NCI-H146 treated with DMSO at 0.1 percent for 48 hours (cell line): ENCODE measurements around the gene TPST2.

Experiments used
- DNase-seq: peaks from one replicate; lab custom pipeline; 2025; ENCODE audit not compliant: unreplicated experiment; lab: John Stamatoyannopoulos, UW

TPST2 gene

GRCh38 chr22:26610996-26611395, 21.1 kb upstream of the TPST2 start:
- no peak for DNase-seq

- DNase-seq: no peak
Measured at GRCh38 chr22:26610072-26610958, 20.4 kb upstream of the TPST2 start.

DNA sequence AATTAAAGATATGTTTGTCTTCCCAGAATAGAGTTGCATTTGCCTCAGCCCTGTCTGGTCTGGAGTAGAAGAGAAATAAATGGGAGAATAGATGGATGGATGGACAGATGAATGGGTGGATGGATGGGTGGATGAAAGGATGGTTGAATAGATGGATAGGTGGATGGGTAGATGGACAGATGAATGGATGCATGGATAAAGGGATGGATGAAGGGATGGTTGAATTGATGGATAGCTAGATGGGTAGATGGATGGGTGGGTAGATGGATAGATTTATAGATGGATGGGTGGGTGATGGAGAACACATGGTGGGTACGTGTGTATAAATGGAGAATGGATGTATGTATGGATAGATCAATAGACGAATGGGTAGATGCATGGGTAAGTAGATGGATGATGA, 19.4 kb upstream of the TPST2 start:
- no peak for DNase-seq

DNA sequence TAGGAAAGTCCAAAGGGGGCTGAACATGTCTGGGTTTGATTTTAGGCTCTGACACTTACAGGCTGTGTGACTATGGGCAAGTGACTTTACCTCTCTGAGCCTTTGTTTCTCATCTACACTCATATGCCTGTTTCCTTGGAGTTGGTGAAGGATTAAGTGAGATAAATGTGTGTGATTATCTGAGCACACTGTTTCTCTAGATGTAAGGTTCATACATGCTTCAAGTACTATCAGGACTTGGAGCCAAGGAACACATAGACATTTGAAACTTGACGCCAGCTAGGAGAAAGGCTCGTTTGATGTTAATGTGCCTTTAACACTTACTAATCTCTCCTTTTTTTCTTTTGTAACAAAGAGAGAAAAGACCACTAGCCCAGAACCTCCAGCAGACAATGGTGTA, 18.2 kb upstream of the TPST2 start:
- DNase-seq: no peak

GRCh38 chr22:26606611-26607010, 16.7 kb upstream of the TPST2 start:
- DNase-seq: no peak

GRCh38 chr22:26604368-26604767, 14.4 kb upstream of the TPST2 start:
- no peak for DNase-seq

GRCh38 chr22:26602127-26602526, 12.2 kb upstream of the TPST2 start:
- no peak for DNase-seq

DNA sequence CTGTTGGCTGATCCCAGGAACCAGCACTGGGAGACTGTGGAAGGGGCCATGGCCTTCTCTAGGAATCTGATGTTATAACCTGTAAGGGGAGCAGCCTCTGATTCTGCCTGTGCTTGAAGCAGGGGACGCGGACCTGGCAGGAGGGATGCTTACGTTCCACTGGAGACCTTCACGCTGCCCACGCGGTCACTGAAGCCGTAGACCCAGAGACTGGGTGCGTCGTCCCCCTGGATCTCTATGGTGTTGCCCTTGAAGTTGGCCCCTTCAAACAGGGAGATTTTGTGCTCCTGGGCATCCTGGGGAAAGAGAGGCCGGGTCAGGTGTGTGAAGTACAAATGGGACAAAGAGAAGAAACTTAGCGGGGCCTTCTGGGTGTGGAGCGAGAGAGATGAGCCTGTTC, 11.8 kb upstream of the TPST2 start:
- no peak for DNase-seq

- no peak for DNase-seq
Measured at GRCh38 chr22:26599505-26599904, 9.6 kb upstream of the TPST2 start.

DNA sequence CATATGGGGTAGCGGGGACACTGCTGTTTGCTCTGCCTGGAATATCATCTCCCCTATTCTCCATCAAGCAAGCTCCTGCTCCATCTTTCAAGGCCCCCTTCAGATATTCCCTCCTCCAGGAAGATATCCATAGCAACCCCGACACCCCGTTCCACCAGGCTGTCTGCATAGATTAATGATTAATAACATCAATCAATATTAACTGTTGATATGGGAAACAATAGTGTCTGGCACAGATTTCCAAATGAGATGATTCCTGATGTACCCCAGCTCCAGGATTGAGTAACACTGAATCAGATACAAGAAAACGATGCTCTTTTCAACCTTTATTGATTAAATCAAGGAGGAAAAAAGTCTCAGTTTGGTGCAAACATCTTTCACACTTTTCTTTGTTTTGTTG, 7.5 kb upstream of the TPST2 start:
- no peak for DNase-seq

GRCh38 chr22:26597026-26597425, 7.1 kb upstream of the TPST2 start:
- DNase-seq: no peak

- no peak for DNase-seq
Measured at GRCh38 chr22:26593763-26594162, 3.8 kb upstream of the TPST2 start.

GRCh38 chr22:26592421-26592891, 2.5 kb upstream of the TPST2 start:
- peak; percentile 20 for DNase-seq

GRCh38 chr22:26589367-26589844, 526 bp downstream of the TPST2 start:
- no peak for DNase-seq

- no peak for DNase-seq
Measured at GRCh38 chr22:26588729-26589366, 1.1 kb downstream of the TPST2 start.

DNA sequence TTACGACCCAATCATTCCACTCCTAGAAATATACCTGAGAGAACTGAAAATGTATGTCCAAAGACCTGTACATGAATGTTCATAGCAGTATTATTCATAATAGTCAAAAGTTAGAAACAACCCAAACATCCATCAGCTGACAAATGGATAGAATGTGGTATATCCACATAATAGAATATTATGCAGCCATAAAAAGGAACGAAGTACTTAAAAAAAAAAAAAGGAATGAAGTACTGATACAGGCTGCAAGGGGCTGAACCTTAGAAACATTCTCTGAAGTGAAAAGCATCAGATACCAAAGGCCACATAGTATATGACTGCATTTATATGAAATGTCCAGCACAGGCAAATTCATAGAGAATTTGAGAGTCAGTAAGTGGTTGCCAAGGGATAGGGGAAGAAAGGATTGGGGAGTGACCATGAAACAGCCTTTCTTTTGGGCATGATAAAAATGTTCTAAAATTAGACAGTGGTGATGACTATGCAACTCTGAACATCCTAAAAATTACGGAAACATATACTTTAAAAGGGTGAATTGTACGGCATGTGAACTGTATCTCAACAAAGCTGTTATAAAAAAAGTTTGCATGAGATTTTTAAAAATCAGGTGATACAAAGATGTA, 1.8 kb downstream of the TPST2 start:
- no peak for DNase-seq

GRCh38 chr22:26586556-26587325, 3.2 kb downstream of the TPST2 start:
- no peak for DNase-seq

- DNase-seq: no peak
Measured at GRCh38 chr22:26585104-26585790, 4.7 kb downstream of the TPST2 start.

DNA sequence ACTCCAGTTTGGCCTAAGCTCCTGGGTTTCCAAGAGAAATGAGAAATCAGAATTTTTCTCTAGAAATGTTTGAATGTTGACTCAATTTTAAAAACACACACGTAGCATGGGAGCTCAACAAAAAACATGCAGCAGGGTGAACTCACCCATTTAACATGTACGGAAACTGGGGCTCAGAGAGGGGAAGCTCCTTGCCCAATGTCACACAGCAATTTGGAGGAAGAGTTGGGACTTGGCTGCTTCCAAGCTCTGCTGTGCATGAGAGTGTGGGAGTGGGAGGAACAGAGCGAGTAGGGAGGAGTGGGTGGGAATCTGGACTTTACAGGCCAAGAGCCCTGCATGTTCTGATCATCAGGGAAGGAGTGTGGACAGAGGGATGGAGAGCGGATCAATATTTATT, 5.9 kb downstream of the TPST2 start:
- DNase-seq: no peak

DNA sequence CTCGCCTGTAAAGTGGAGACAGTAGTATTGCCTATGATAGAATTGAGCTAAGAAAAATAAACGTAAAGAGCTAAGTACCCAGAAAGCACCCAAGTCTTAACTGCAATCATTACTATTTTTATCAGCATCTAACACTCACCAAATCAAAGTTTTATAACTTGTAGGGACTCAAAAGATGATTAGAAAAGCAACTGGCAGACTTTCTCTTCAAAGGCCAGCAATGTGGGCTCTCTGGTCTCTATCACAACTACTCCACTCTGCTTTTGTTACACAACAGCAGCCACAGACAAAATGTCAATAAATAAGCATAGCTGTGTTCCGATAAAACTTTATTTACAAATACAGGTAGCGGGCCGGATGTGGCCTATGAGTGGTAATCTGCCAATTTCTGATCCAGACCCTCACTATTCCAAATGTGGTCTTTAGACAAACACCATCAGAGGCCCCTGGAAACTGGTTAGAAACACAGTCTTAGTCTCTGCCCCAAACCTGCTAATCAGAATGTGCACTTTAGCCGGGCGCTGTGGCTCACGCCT, 8.2 kb downstream of the TPST2 start:
- DNase-seq: no peak
